ENCODE measurements around the gene CPSF4. TPM values are rescaled to one million over a fixed set of nuclear protein-coding genes. Genes with fewer than 3 reads are reported as not detected.

Gene CPSF4
- total RNA-seq, 1 donor from 2014 or later: 26.9 TPM

GRCh38 chr7:99393355-99394187, 45.2 kb upstream of the CPSF4 start:
- H3K27ac ChIP-seq: peak overlapping the region; percentile 70

GRCh38 chr7:99394188-99394502, 44.6 kb upstream of the CPSF4 start:
- ATAC-seq: no peak
- H3K36me3 ChIP-seq: peaks cover 89% of the 10 kb centered on the region
- H3K27me3 ChIP-seq: no peaks in the 10 kb centered on the region
- H3K4me1 ChIP-seq: peaks cover 17% of the 10 kb centered on the region
- no peaks in the 10 kb centered on the region for H3K9me3 ChIP-seq
- DNase-seq: no peak
- intact Hi-C loops (cut with DNase I): no loop called here
- TF ChIP-seq CTCF (IDR thresholded peaks at IDR 0.05): no peak
- H3K27ac ChIP-seq: no peak overlapping the region
- no peak overlapping the region for H3K4me3 ChIP-seq

More at GRCh38 chr7:99393355-99394187, 45.2 kb upstream of the CPSF4 start:
- ATAC-seq (peak; percentile 48), DNase-seq (no peak)
- Histone ChIP-seq H3K9me3 (no peaks in the 10 kb centered on the region), H3K36me3 (peaks cover 89% of the 10 kb centered on the region), H3K4me3 (peak overlapping the region; percentile 50), H3K27me3 (no peaks in the 10 kb centered on the region), H3K4me1 (peaks cover 11% of the 10 kb centered on the region)
- intact Hi-C loops (cut with DNase I): no loop called here
- no peak for TF ChIP-seq CTCF (IDR thresholded peaks at IDR 0.05)

GRCh38 chr7:99395616-99396327, 43.0 kb upstream of the CPSF4 start:
- Histone ChIP-seq H3K4me1 (peaks cover 18% of the 10 kb centered on the region), H3K27me3 (no peaks in the 10 kb centered on the region), H3K4me3 (no peak overlapping the region), H3K9me3 (no peaks in the 10 kb centered on the region), H3K27ac (no peak overlapping the region), H3K36me3 (peaks cover 89% of the 10 kb centered on the region)
- ATAC-seq (no peak), DNase-seq (no peak)
- intact Hi-C loops (cut with DNase I): no loop called here
- no peak for TF ChIP-seq CTCF (IDR thresholded peaks at IDR 0.05)

- H3K27ac ChIP-seq: no peak overlapping the region
- H3K4me1 ChIP-seq: peaks cover 18% of the 10 kb centered on the region
- H3K27me3 ChIP-seq: no peaks in the 10 kb centered on the region
- H3K4me3 ChIP-seq: no peak overlapping the region
- H3K9me3 ChIP-seq: no peaks in the 10 kb centered on the region
- TF ChIP-seq CTCF (IDR thresholded peaks at IDR 0.05): no peak
- H3K36me3 ChIP-seq: peaks cover 87% of the 10 kb centered on the region
- DNase-seq (no peak), ATAC-seq (no peak)
- intact Hi-C loops (cut with DNase I): no loop called here
Measured at GRCh38 chr7:99396418-99397296, 42.1 kb upstream of the CPSF4 start.

GRCh38 chr7:99397297-99397983, 41.3 kb upstream of the CPSF4 start:
- Histone ChIP-seq H3K4me3 (no peak overlapping the region), H3K36me3 (peaks cover 86% of the 10 kb centered on the region), H3K9me3 (no peaks in the 10 kb centered on the region), H3K27ac (no peak overlapping the region), H3K27me3 (no peaks in the 10 kb centered on the region), H3K4me1 (peaks cover 13% of the 10 kb centered on the region)
- DNase-seq (no peak), ATAC-seq (no peak)
- TF ChIP-seq CTCF (IDR thresholded peaks at IDR 0.05): no peak
- intact Hi-C loops (cut with DNase I): no loop called here

Data from upper lobe of right lung (tissue), 1 donor.